HG03159 (cell line): Measurements from ENCODE around the gene SLC12A8.

ENCODE experiments used
- ATAC-seq: cut with Tn5 transposase; IDR thresholded peaks from one replicate; pipeline ENCODE4 v1.9.1; 2021; ENCODE audit warnings: mild to moderate bottlenecking, moderate library complexity; ENCODE audit not compliant: unreplicated experiment

The SLC12A8 gene

DNA sequence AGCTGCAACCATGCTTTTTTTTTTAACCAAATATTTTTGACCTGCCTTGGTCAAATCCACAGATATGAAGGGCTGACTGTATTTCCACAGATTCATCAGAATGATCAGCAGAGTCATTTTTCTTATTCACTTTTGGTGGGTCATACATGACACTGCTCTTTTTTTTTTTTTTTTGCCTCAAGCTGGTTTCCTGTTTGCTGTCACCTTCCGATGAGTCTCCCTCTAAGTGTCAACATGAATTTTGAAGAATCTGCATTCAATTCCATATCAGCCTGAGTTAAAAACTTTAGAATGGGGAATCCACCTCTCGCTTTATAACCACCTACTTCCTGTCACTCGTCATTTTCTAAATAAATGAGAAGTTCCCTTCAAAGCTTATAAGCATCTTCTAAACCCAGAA is 2.2 kb upstream of the SLC12A8 start:
- no peak for ATAC-seq

DNA sequence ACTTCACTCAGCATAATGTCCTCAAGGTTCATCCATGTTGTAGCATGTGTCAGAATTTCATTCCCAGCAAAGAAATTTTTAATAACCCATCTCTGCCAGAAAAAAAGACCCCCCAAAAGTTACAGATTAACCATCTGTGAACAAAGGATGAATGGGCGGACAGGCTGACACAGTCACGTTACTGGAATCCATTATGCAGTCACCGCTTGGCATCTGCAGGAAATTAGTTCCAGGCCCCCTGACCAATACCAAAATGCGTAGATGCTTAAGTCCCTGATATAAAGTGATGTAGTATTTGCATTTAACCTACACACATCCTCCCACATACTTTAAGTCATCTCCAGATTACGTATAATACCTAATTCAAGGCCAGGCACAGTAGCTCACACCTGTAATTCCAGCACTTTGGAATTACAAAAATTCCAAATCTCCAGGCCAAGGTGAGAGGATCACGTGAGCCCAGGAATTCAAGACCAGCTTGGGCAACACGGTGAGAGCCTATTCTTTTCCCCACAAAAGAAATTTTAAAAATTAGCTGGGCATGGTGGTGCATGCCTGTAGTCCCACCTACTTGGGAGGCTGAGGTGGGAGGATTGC is 1.5 kb upstream of the SLC12A8 start:
- ATAC-seq, result no peak

DNA sequence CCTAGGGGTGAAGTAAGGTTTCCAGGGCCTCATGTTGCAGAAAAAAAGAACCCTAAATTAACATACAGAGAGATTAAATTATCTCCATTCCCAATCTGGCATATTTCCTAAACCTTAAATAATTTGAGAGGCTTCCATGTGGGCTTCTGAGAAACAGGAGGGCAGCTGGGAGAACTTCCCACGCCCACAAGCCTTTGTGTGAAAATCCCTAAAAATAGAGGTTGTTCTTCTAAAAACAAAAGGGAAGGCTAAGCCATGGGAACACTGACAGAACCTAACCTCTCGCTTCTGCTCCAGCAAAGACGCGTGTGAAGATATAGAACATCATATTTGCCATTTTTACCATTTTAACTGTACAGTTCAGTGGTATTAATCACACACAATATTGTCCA is 812 bp upstream of the SLC12A8 start:
- ATAC-seq, result no peak

GRCh38 chr3:125212091-125212508 is 448 bp downstream of the SLC12A8 start:
- no peak for ATAC-seq

GRCh38 chr3:125211523-125212090 is 941 bp downstream of the SLC12A8 start:
- ATAC-seq, result no peak

- no peak for ATAC-seq
These were observed 4.5 kb downstream of the SLC12A8 start for GRCh38 chr3:125207949-125208568.

DNA sequence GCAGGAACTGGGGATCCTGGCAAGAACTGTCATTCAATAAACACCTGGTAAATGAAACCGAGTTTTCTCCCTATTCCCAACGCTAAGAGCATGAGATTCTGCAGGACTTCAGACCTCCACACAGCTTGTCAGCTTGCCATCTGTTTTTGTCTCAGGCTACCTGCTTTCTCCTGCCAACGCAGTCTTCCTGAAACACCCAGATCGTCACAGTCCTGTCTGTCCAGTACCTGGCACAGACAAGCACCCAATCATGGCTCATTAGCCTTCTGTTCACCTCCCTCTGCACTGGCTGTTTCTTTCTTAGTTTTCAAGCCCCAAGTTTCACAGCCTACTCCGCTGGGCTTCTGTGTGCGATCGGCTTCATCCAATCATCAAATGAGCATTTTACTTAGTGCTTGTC is 5.0 kb downstream of the SLC12A8 start:
- no peak for ATAC-seq

GRCh38 chr3:125206934-125207333 is 5.6 kb downstream of the SLC12A8 start:
- ATAC-seq, result no peak

GRCh38 chr3:125203731-125204130 is 8.8 kb downstream of the SLC12A8 start:
- ATAC-seq, result no peak

- ATAC-seq, result no peak
These were observed 10.4 kb downstream of the SLC12A8 start for GRCh38 chr3:125202197-125202596.

GRCh38 chr3:125200731-125201139 is 11.8 kb downstream of the SLC12A8 start:
- peak; percentile 69 for ATAC-seq

GRCh38 chr3:125194849-125195601 is 17.5 kb downstream of the SLC12A8 start:
- no peak for ATAC-seq

- ATAC-seq, result no peak
These were observed 18.3 kb downstream of the SLC12A8 start for GRCh38 chr3:125194061-125194848.

DNA sequence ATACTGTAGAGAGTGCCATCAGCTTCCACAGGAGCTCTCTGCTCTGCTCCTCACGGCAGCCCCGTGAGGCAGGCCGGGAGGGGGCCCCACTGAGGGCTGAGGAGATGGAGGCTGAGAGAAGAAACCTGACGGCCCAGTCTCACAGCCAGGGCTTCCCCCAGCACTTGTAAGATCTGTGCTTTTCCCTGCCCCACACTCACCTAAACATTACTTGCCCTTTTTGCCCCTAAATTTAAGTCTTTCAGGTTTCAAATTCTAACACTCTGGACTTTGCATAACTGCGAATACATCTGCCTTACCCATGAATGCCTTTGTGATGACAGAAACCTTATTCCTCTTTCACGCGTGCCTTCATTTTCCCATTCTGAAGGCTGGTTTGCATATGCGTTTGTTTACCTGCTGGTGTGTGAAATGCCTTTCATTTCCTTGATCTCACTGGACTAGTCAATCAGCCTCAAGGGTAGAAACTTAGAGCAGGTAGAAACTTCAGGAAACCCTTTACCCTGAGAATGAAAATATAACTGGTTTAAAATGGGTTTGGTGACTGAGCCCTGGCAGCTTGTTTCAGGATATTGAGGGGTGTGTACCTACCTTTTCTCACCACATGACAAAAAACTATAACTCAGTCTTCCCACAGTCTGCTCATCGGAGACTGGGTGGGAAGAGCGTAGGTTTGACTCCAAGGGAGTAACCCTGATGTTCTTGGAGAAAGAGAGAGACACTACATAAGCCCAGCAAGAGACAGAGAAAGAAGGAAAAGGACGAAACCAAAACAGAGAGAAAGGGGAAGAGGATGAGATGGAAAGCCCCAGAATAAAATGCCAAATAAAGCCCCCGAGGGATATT is 20.1 kb downstream of the SLC12A8 start:
- peak; percentile 68 for ATAC-seq

DNA sequence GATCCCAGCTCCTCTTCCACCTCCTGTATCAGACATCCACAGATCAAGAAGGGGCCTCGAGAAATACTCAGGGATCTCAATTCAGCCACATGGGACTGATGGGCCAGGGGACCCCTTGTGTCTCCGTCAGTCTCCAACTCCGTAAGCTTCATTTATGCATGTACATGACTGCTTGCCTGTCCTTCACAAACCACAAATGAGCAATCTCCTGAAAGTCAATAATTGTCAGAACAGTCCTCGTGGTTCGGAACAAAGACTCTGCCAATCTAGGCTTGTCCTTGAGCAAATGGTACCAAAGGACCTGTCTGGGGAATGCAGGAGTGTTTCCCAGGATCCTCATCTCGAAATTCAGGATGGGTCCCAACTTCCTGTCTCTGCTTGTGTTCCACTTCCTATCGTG is 20.8 kb downstream of the SLC12A8 start:
- ATAC-seq, result peak; percentile 10

GRCh38 chr3:125191256-125191655 is 21.3 kb downstream of the SLC12A8 start:
- ATAC-seq, result no peak

GRCh38 chr3:125190786-125191185 is 21.8 kb downstream of the SLC12A8 start:
- ATAC-seq, result no peak

DNA sequence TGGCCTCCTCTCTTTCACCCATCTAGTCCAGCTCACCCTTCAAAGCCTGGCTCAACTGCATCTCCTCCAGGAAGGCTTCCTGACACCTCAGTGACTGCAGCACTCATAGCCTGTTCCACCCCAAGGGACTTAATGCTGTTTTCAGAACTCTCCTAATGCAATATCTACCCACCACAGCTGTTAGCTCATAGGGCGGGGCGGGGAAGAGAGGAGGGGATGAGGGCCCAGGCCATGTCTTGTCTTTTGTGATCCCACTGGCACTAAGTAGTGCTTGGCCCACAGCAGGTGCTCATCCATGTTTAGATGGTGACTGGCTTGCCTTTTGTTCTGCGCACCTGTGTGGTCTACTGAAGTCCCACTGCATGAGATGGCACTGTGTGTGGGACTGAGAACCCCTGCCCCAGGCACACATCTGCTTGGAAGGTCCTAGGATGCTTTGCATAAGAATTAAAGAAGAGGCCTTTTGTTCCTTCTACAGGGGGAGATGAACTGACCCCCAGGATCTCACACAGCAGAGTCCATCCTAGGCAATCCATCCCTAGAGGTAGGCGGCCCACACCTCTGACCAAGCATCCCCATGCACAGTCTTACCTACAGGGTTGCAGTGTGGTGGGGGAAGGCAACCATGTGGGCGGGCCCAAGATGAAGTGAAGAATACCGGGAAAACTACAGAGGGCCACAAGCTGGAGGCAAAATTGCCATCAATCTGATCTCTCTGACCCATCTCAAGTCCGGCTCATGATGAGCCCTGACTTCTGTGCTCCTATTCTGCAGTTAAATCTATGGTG is 23.0 kb downstream of the SLC12A8 start:
- no peak for ATAC-seq

GRCh38 chr3:125188955-125189354 is 23.6 kb downstream of the SLC12A8 start:
- no peak for ATAC-seq

- no peak for ATAC-seq
These were observed 25.0 kb downstream of the SLC12A8 start for GRCh38 chr3:125187599-125187910.
